Upper lobe of left lung (tissue), 6 donors: ENCODE data around the gene POPDC3. TPM values are rescaled to one million over a fixed set of nuclear protein-coding genes. Genes with fewer than 3 reads are reported as not detected.
"Not testable (repeated sequence)": the region's sequence is repeated elsewhere in the genome, so short reads cannot be mapped to it uniquely, and the experiment has no call there.

Experiments used
- ATAC-seq, 2 donors: fragments of 200-7000 bp; cut with Tn5 transposase; one replicate each; pipeline ENCODE4 v1.9.1; 2022; ENCODE audit warnings: mild to moderate bottlenecking in 2 of 2, moderate library complexity in 2 of 2; ENCODE audit not compliant: low FRiP score in 2 of 2
- DNase-seq, 2 donors: peaks; one replicate each; pipeline ENCODE4 v3.0.0-alpha.2; 2019 to 2020
- H3K27ac ChIP-seq, 4 donors: fragments of 200-600 bp; sonication (generic); one replicate each; pipeline ENCODE4 v1.5.1; 2016 to 2019
- H3K27me3 ChIP-seq, 4 donors: fragments of 200-600 bp; sonication (generic); one replicate each; pipeline ENCODE4 v1.5.1; 2017 to 2019
- H3K36me3 ChIP-seq, 4 donors: fragments of 200-600 bp; sonication (generic); one replicate each; pipeline ENCODE4 v1.5.1; 2016 to 2019
- H3K4me1 ChIP-seq, 4 donors: fragments of 200-600 bp; sonication (generic); one replicate each; pipeline ENCODE4 v1.5.1; 2018 to 2019
- H3K4me3 ChIP-seq, 4 donors: fragments of 200-600 bp; sonication (generic); one replicate each; pipeline ENCODE4 v1.5.1; 2017 to 2019; ENCODE audit warnings: mild to moderate bottlenecking in 2 of 4, moderate library complexity in 1 of 4
- H3K9me3 ChIP-seq, 4 donors: fragments of 200-600 bp; sonication (generic); one replicate each; pipeline ENCODE4 v1.5.1; 2018 to 2019
- EP300 ChIP-seq, 4 donors: sonication (generic); formaldehyde crosslinking; IDR thresholded peaks; one replicate each; pipeline ENCODE4 v1.5.1; 2017; ENCODE audit warnings: antibody characterized with exemption in 4 of 4, control low read depth in 2 of 4
- POLR2A ChIP-seq, 4 donors: fragments of 450-650 bp; IDR thresholded peaks; one replicate each; pipeline ENCODE4 v1.5.1; 2016 to 2017; ENCODE audit warnings: antibody characterized with exemption in 4 of 4, mild to moderate bottlenecking in 2 of 4
- POLR2AphosphoS5 ChIP-seq, 2 donors: sonication (generic); formaldehyde crosslinking; IDR thresholded peaks; one replicate each; pipeline ENCODE4 v1.5.1; 2017; ENCODE audit warnings: antibody characterized with exemption in 2 of 2
- WGBS, 2 donors: methylation state at CpG; one replicate each; pipeline ENCODE4 v1.1.5; 2017 to 2018; 5-methylcytosine and 5-hydroxymethylcytosine counted together
- total RNA-seq, 6 donors: library from RNA; depleted of rRNA in 4 of 6; stranded (reverse); fragments of >200 nt in 4 of 6; gene quantifications; one replicate each; pipeline versions ENCODE4 v1.1.0 to v1.2.1, GENCODE V29; 2016 to 2021
- TF ChIP-seq, protein P1 (sequence below), 6 experiments: fragments of 450-650 bp in 4 of 6; fragments of 200-600 bp in 2 of 6; sonication (generic) in 2 of 6; IDR thresholded peaks; one replicate each; pipeline ENCODE4 v1.5.1; 2016 to 2019; ENCODE audit warnings: antibody characterized with exemption in 6 of 6
- donor health status: DM: no; HTN: no; CAD: no; lungs with moderate emphysema.
- donor health status: DM: no; HTN: yes; CAD: no; lungs with severe emphysema.

The POPDC3 gene
- total RNA-seq, 6 donors from 2014 or later: 0.34 to 6.8 (median 0.57) TPM; not detected in 3

DNA sequence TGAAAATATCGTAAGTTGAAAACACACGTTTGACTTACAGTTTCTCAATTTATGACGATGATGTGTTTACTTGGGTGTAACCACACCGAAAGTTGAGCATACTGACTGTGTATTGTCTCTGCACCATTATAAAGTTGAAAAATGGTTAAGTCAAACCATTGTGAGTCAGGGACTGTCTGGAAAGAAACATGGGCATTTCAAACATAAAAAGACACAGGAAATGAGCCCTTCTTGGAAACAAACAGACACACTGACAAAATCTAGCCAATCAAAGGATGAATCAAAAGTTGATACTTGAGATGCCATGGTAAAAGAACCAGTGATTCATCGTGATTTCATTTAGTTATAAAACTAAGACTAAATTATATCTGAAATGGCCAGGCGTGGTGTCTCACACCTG, 5.3 kb downstream of the POPDC3 start:
- DNase-seq (no peak), ATAC-seq (no peak)
- Histone ChIP-seq H3K27me3 (peaks cover 0 to 7% (median 3%) of the 10 kb centered on the region in 4 donors), H3K4me3 (no peak overlapping the region), H3K4me1 (peaks cover 4 to 6% (median 5%) of the 10 kb centered on the region in 4 donors), H3K9me3 (no peaks in the 10 kb centered on the region), H3K36me3 (no peaks in the 10 kb centered on the region), H3K27ac (no peak overlapping the region)
- WGBS, 2 donors: 84 to 86% methylated on average over 6 of the region's 6 CpGs
- no peak for TF ChIP-seq POLR2A (IDR thresholded peaks at IDR 0.05)

DNA sequence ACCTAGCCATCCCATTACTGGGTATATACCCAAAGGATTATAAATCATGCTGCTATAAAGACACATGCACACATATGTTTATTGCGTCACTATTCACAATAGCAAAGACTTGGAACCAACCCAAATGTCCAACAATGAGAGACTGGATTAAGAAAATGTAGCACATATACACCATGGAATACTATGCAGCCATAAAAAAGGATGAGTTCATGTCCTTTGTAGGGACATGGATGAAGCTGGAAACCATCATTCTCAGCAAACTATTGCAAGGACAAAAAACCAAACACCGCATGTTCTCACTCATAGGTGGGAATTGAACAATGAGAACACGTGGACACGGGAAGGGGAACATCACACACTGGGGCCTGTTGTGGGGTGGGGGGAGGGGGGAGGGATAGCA, 7.3 kb downstream of the POPDC3 start:
- not testable (repeated sequence) for H3K4me1 ChIP-seq, H3K36me3 ChIP-seq, H3K4me3 ChIP-seq, ATAC-seq, H3K27ac ChIP-seq, H3K9me3 ChIP-seq, H3K27me3 ChIP-seq, DNase-seq
- 76 to 86% methylated on average over 4 of the region's 4 CpGs for WGBS, 2 donors

DNA sequence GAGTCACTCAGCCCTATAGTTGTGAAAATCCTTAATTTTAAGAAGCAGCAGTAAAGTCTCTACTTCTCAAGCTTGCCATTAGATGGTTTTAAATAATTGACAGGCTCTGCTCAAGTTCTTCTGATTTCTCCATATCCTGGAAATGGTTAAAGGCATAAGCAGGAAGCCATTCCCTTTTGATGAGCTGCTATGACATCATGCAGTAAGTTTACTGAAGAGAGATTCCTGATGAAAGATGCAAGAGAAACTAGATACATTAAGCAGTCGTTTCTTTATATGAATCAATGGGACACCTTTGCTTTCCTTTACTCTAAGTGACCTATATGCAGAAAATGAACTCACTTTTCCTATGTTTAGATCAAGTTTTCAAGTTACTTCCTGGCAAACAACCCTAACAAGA, 9.8 kb downstream of the POPDC3 start:
- DNase-seq (no peak), ATAC-seq (no peak)
- TF ChIP-seq POLR2A (IDR thresholded peaks at IDR 0.05): no peak
- TF ChIP-seq POLR2AphosphoS5 (IDR thresholded peaks at IDR 0.05): no peak
- TF ChIP-seq EP300 (IDR thresholded peaks at IDR 0.05): no peak
- TF ChIP-seq, protein P1, sequence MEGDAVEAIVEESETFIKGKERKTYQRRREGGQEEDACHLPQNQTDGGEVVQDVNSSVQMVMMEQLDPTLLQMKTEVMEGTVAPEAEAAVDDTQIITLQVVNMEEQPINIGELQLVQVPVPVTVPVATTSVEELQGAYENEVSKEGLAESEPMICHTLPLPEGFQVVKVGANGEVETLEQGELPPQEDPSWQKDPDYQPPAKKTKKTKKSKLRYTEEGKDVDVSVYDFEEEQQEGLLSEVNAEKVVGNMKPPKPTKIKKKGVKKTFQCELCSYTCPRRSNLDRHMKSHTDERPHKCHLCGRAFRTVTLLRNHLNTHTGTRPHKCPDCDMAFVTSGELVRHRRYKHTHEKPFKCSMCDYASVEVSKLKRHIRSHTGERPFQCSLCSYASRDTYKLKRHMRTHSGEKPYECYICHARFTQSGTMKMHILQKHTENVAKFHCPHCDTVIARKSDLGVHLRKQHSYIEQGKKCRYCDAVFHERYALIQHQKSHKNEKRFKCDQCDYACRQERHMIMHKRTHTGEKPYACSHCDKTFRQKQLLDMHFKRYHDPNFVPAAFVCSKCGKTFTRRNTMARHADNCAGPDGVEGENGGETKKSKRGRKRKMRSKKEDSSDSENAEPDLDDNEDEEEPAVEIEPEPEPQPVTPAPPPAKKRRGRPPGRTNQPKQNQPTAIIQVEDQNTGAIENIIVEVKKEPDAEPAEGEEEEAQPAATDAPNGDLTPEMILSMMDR (IDR thresholded peaks at IDR 0.05): no peak
- Histone ChIP-seq H3K4me1 (no peaks in the 10 kb centered on the region), H3K9me3 (no peaks in the 10 kb centered on the region), H3K27me3 (no peaks in the 10 kb centered on the region), H3K36me3 (no peaks in the 10 kb centered on the region), H3K27ac (no peak overlapping the region), H3K4me3 (no peak overlapping the region)
- 0 to 18% methylated on average over 1 of the region's 1 CpG for WGBS, 2 donors

- no peaks in the 10 kb centered on the region for H3K4me1 ChIP-seq
- no peak overlapping the region for H3K4me3 ChIP-seq
- TF ChIP-seq POLR2A (IDR thresholded peaks at IDR 0.05) (no peak), POLR2AphosphoS5 (IDR thresholded peaks at IDR 0.05) (no peak), EP300 (IDR thresholded peaks at IDR 0.05) (no peak)
- TF ChIP-seq, protein P1 (IDR thresholded peaks at IDR 0.05): no peak
- DNase-seq: no peak
- H3K36me3 ChIP-seq: no peaks in the 10 kb centered on the region
- H3K27me3 ChIP-seq: no peaks in the 10 kb centered on the region
- no peaks in the 10 kb centered on the region for H3K9me3 ChIP-seq
- ATAC-seq: no peak
- H3K27ac ChIP-seq: no peak overlapping the region
Observed at GRCh38 chr6:105167914-105168313, 11.9 kb downstream of the POPDC3 start.

DNA sequence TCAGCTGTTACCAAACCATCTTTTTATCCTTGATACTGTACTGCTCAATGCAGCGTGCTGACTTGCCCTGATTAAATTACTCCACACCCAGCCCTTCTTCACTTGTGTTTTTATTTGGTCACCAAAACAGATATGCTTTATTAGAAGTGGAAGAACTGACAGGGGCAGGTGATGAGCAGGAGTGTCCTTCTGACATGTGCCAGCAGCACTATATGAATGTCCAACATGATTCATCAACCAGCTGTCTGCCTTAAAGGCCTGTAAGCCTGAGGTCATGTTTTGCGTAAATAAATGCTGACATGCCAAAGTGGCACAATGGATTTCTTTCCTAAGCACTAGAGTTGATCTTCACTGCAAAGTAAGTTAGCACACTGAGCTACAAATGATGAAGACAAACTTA, 15.4 kb downstream of the POPDC3 start:
- Histone ChIP-seq H3K4me3 (no peak overlapping the region), H3K9me3 (no peaks in the 10 kb centered on the region), H3K4me1 (no peaks in the 10 kb centered on the region), H3K27me3 (no peaks in the 10 kb centered on the region), H3K27ac (no peak overlapping the region), H3K36me3 (no peaks in the 10 kb centered on the region)
- no peak for ATAC-seq
- DNase-seq: no peak
- WGBS, 2 donors: 76 to 91% methylated on average over 2 of the region's 2 CpGs
- TF ChIP-seq POLR2AphosphoS5 (IDR thresholded peaks at IDR 0.05): no peak

DNA sequence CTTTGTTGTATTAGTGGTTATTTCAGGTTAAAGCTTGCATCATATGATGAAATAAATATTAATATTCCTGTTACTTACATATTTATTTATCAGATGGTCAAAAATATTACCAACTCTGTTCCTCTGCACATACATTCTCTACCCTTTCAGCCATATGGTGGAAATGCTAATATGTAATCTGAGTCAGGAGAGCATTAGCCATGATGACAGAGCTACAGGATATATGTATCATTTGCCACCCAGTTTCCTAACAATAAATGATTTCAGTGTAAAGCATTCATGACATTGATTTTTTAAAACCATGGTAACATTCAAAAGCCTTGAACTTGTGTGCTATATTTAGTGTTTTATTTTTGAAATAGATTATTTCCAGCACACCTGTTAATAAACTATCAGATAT, 16.6 kb downstream of the POPDC3 start:
- Histone ChIP-seq H3K4me1 (no peaks in the 10 kb centered on the region), H3K9me3 (no peaks in the 10 kb centered on the region), H3K27me3 (no peaks in the 10 kb centered on the region), H3K4me3 (no peak overlapping the region), H3K36me3 (no peaks in the 10 kb centered on the region), H3K27ac (no peak overlapping the region)
- TF ChIP-seq EP300 (IDR thresholded peaks at IDR 0.05): no peak
- no peak for TF ChIP-seq POLR2AphosphoS5 (IDR thresholded peaks at IDR 0.05)
- TF ChIP-seq, protein P1 (IDR thresholded peaks at IDR 0.05): no peak
- TF ChIP-seq POLR2A (IDR thresholded peaks at IDR 0.05): no peak
- DNase-seq: no peak
- no peak for ATAC-seq
